ENCODE measurements around the gene VSIR.

Gene VSIR

GRCh38 chr10:71697938-71698709 lies 75.2 kb downstream of the VSIR start:
- peaks cover 2% of the 10 kb centered on the region for H3K9me3 ChIP-seq (ENCODE audit: severe bottlenecking)
- no peak overlapping the region for H3K27ac ChIP-seq (ENCODE audit: poor library complexity, severe bottlenecking)
- no peak for ATAC-seq (ENCODE audit: low read depth)
- no peak for DNase-seq (ENCODE audit: low spot score)
- TF ChIP-seq CTCF (IDR thresholded peaks at IDR 0.05; ENCODE audit: poor library complexity, severe bottlenecking), result no peak
- no peaks in the 10 kb centered on the region for H3K36me3 ChIP-seq (ENCODE audit: low read depth)
- no peaks in the 10 kb centered on the region for H3K4me1 ChIP-seq (ENCODE audit: insufficient read depth, poor library complexity, severe bottlenecking)
- no peak overlapping the region for H3K4me3 ChIP-seq (ENCODE audit: severe bottlenecking)
- no peaks in the 10 kb centered on the region for H3K27me3 ChIP-seq (ENCODE audit: insufficient read depth, poor library complexity, severe bottlenecking)
